ACHN (cell line): ENCODE results near the gene GYS1.
"Not testable (repeated sequence)": the region's sequence is repeated elsewhere in the genome, so short reads cannot be mapped to it uniquely, and the experiment has no call there.

Experiments used
- DNase-seq: peaks from one replicate; pipeline ENCODE4 v3.0.0-alpha.2; 2015
- in situ Hi-C: cut with HindIII; loops from 2 replicates; pipeline ENCODE4 v1.10.0; 2017; ENCODE audit warnings: low sequenced_read_pairs, low pct_ligation_motif_present, low pct_unique_long_range_greater_than_20kb

GYS1 gene

GRCh38 chr19:48954595-48955307, 38.4 kb downstream of the GYS1 start, which contains the start of gene BAX:
TSS of gene BAX (plus strand) at chr19:48954875. CDS start at chr19:48954929, 54 bp downstream.
- in situ Hi-C loops, result no loop called here
- DNase-seq, result peak; percentile 94

- in situ Hi-C loops, result no loop called here
- DNase-seq, result no peak
Observed at GRCh38 chr19:48953990-48954594, 39.0 kb downstream of the GYS1 start.

DNA sequence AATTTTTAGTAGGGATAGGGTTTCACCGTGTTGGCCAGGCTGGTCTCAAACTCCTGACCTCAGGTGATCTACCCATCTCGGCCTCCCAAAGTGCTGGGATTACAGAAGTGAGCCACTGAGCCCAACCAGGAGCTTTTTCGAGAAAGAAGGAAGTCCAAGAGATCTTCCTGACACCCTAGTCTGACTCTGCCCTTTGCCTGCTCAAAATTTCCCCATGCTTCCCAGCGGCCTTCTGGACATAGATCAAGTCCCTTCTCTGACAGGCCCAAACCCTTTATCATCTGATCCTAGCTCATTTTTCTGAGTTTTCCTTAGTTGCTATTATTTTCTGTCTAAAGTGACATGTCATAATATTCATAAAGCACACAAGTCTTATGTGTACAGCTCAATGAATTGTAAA, 40.0 kb downstream of the GYS1 start:
- in situ Hi-C loops, result no loop called here
- no peak for DNase-seq

DNA sequence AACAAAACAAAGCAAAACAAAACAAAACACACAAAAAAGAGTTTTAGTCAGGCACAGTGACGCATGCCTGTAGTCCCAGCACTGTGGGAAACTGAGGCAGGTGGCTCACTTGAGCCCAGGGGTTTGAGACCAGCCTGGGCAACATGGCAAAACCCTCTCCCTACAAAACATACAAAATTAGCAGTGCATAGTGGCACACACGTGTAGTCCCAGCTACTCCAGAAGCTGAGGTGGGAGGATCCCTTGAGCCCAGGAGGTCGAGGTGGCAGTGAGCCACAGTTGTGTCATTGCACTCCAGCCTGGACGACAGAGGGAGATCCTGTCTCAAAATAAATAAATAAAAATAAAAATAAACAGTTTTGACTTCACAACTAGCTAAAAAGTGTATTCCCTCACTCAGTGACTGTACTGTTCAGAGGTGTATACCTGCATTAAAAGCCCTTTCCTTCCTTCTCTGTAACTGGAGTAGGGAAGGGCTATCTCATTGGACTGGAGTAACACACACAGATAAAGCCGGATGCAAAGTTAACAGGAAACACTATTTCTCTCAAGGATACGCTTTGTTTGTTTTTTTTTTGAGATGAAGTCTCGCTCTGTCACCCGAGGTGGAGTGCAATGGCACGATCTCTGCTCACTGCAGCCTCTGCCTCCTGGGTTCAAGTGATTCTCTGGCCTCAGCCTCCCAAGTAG, 42.1 kb downstream of the GYS1 start:
- no peak for DNase-seq
- in situ Hi-C loops, result no loop called here

DNA sequence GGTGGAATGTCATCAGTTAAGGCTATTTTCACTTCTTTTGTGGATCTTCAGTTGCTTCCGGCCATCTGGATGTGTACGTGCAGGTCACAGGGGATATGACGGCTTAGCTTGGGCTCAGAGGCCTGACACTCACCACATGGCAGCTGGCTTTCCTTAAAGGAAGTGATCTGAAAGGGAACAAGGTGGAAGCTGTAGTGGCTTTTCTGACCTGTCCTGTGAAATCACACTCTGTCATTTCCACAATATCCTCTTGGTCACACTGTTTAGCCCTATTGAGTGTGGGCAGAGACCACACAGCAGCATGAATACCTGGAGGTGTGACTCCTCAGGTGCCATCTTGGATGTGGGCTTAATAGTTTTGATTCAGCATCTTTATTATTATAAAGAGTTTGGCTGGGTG, 43.0 kb downstream of the GYS1 start:
- in situ Hi-C loops, result no loop called here
- DNase-seq, result no peak

DNA sequence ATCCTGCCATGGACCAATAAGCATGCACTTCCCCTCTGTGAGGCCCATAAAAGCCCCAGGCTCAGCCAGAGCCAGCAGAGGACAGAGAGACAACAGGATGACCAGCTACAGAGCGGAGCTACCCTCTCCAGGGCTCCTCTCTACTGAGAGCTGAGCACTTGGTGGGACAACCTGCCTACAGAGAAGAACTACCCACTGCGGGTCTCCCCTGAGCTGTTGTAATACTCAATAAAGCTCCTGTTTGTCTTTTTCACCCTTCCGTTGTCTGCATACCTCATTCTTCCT, 45.9 kb downstream of the GYS1 start:
- in situ Hi-C loops, result no loop called here
- no peak for DNase-seq

DNA sequence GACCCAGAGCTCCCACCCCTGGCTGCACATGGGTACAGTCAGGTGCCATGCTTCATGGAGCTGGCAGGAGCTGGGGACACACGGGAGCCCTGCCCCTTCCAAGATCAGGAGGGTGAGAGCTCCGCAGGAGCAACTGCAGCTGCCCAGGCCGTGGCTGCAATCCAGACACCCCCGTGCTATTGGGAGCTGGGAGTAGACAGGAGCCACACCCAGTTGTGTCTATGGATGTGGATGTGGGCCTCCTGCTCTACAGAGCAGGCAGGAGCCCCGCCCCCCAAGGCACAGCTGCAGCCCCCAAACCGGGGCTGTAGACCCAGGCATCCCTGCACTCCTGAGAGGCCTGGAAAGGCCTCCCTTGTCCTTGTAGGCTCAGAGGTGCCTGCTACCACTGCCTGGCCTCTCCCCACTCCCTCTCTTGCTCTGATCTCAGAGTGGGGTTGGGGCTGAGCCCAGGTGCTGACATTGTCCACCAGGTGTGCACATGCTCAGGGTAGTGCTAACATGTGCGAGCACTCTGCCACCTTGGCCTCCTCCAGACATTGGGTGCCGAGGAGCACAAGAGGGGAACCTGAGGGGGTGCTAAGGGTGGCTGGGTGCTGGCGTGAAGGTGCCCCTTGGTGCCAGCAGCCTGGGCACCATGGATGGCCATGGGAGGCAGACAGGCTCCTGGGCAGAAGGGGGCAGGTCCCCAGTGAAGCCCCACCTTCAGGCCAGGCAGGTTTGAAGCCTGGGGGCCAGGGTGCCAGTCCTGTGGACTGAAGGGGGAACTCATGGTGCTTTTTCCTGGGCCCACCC, 46.4 kb downstream of the GYS1 start:
- DNase-seq, result no peak
- in situ Hi-C loops, result no loop called here

DNA sequence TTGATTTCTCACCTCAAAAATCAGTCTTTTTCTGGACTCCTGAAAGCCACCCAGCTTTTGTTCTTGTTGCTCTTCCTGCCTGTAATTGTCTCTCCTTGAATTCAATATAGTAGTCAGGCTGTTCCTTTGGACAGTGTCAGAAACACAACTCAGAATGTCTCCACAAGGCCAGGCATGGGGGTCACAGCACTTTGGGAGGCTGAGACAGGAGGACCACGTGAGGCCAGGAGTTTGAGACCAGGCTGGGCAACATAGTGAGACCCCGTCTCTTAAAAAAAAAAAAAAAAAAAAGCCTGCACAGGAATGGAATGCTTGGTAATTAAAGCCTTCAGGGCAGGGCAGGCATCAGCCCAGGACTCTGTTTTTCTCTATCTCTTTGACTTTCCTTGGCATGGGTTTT, 47.3 kb downstream of the GYS1 start:
- in situ Hi-C loops, result no loop called here
- DNase-seq, result no peak

GRCh38 chr19:48945415-48945814, 47.7 kb downstream of the GYS1 start:
- in situ Hi-C loops, result no loop called here
- DNase-seq, result no peak

DNA sequence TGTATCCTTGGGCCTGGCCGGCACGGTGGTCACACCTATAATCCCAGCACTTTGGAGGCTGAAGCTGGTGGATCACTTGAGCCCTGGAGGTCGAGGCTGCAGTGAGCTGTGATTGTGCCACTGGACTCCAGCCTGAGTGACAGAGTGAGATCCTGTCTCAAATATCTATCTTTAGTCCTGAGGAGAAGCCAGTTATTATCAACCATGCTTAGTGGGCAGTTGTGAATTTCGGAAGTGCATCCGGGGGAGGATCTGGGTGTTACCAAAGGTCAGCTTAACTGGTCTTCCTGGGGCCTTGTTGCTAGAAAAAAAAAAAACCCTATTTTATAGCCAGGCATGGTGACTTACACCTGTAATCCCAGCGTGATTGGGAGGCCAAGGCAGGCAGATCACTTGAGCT, 50.0 kb downstream of the GYS1 start:
- in situ Hi-C loops, result no loop called here
- no peak for DNase-seq

DNA sequence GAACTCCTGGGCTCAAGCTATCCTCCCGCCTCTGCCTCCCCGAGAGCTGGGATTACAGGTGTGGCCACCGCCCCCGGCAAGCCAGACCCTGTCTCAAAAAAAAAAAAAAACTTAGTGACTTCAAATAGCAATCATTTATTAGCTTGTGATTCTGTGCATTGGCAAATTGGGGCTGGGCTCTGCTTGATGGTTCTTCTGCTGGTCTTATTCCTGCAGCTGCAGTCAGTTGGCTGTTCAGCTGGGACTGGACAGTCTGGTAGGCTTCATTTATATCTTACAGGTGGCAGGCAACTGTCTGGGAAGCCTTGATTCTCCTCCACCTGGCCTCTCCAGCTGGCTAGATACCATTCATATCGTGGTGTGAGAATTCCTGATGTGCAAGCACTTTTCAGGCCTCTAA, 52.2 kb downstream of the GYS1 start:
- no peak for DNase-seq
- in situ Hi-C loops, result no loop called here

- DNase-seq, result no peak
- in situ Hi-C loops, result no loop called here
Observed at GRCh38 chr19:48938256-48938655, 54.9 kb downstream of the GYS1 start.

GRCh38 chr19:48935864-48936263, 57.2 kb downstream of the GYS1 start:
- DNase-seq, result no peak
- in situ Hi-C loops, result no loop called here

DNA sequence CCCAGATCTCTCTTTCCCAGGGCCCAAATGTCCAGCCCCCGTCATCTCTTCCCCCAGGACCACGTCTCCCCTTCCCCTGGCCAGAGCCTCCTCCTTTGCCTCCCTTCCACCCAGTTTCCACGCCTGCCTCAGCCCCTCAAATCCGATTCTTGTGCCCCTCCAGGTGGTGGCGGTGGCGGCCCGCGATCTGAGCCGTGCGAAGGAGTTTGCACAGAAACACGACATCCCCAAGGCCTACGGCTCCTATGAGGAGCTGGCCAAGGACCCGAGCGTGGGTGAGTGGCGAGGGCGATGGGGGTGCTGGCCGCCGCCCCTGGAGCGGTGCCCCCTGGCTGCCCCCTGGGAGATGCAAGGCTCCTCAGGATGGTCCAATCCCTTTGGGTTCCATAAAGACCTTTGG, 58.3 kb downstream of the GYS1 start:
- DNase-seq, result no peak
- in situ Hi-C loops, result no loop called here

- peak; percentile 81 for DNase-seq
- in situ Hi-C loops, result no loop called here
Observed at GRCh38 chr19:48933382-48933932, 59.7 kb downstream of the GYS1 start, which contains the start of gene DHDH. TSS of gene DHDH (plus strand) at chr19:48933699. CDS start at chr19:48933722, 23 bp downstream.

GRCh38 chr19:48928164-48929025, 64.7 kb downstream of the GYS1 start:
- DNase-seq, result no peak
- in situ Hi-C loops, result no loop called here

- in situ Hi-C loops, DNase-seq: not testable (repeated sequence)
Observed at GRCh38 chr19:48927692-48928091, 65.4 kb downstream of the GYS1 start.

- peak; percentile 83 for DNase-seq
- in situ Hi-C loops, result no loop called here
Observed at GRCh38 chr19:48926909-48927308, 66.2 kb downstream of the GYS1 start.
